ENCODE measurements around the gene DDX1. TPM values are rescaled to one million over a fixed set of nuclear protein-coding genes. Genes with fewer than 3 reads are reported as not detected.

DDX1 gene
- total RNA-seq, 4 donors from 2014 or later, result 63.0 to 85.6 (median 75.2) TPM

DNA sequence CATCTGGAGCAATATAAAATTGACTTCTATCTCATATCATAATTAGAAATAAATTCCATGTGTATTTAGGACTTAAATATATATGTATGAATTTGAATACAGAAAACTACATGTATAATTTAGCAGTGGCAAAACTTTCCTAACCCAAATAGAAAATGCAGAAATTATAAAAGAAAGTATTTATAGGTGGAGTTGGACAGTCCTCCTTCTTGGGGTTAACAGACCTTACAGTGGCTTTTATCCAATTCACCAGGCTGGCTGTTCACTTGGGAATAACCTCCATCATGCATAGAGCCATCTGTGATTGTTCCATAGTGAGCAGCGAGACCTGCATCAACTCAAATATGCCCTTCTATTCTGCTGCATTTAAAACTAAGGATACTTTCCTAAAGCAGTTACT, 8.3 kb downstream of the DDX1 start:
- Histone ChIP-seq H3K4me3 (replicated peaks in 1 of 3) (no peak overlapping the region), H3K36me3 (peaks cover 80 to 91% of the 10 kb centered on the region in 2 donors), H3K27me3 (no peaks in the 10 kb centered on the region), H3K27ac (no peak overlapping the region), H3K9me3 (no peaks in the 10 kb centered on the region), H3K4me1 (no peaks in the 10 kb centered on the region)
- DNase-seq, result no peak
- 92 to 100% methylated on average over 1 of the region's 1 CpG for WGBS, 2 donors
- intact Hi-C loops (cut with DNase I), result no loop called here
- TF ChIP-seq POLR2A (IDR thresholded peaks at IDR 0.05) (no peak), CTCF (IDR thresholded peaks at IDR 0.05) (no peak)

GRCh38 chr2:15601681-15602080, 10.0 kb downstream of the DDX1 start:
- Histone ChIP-seq H3K27ac (no peak overlapping the region), H3K4me3 (replicated peaks in 1 of 3) (no peak overlapping the region), H3K4me1 (no peaks in the 10 kb centered on the region), H3K27me3 (no peaks in the 10 kb centered on the region), H3K36me3 (peaks cover 84 to 93% of the 10 kb centered on the region in 2 donors), H3K9me3 (no peaks in the 10 kb centered on the region)
- TF ChIP-seq POLR2A (IDR thresholded peaks at IDR 0.05), result no peak
- TF ChIP-seq CTCF (IDR thresholded peaks at IDR 0.05), result no peak
- WGBS, 2 donors, result 96 to 98% methylated on average over 1 of the region's 1 CpG
- intact Hi-C loops (cut with DNase I), result no loop called here
- DNase-seq, result no peak

GRCh38 chr2:15602393-15602792, 10.7 kb downstream of the DDX1 start:
- Histone ChIP-seq H3K9me3 (no peaks in the 10 kb centered on the region), H3K4me3 (replicated peaks in 1 of 3) (no peak overlapping the region), H3K4me1 (no peaks in the 10 kb centered on the region), H3K36me3 (peaks cover 84 to 93% of the 10 kb centered on the region in 2 donors), H3K27me3 (no peaks in the 10 kb centered on the region), H3K27ac (no peak overlapping the region)
- intact Hi-C loops (cut with DNase I), result no loop called here
- 92 to 93% methylated on average over 8 of the region's 8 CpGs for WGBS, 2 donors
- no peak for DNase-seq
- no peak for TF ChIP-seq CTCF (IDR thresholded peaks at IDR 0.05)

GRCh38 chr2:15603044-15603765, 11.5 kb downstream of the DDX1 start:
- H3K9me3 ChIP-seq, result no peaks in the 10 kb centered on the region
- intact Hi-C loops (cut with DNase I), result no loop called here
- TF ChIP-seq POLR2A (IDR thresholded peaks at IDR 0.05), result no peak
- TF ChIP-seq CTCF (IDR thresholded peaks at IDR 0.05), result no peak
- WGBS, 2 donors, result 92 to 95% methylated on average over 3 of the region's 3 CpGs
- H3K4me3 ChIP-seq (replicated peaks in 1 of 3), result no peak overlapping the region
- no peaks in the 10 kb centered on the region for H3K27me3 ChIP-seq
- DNase-seq, result no peak
- H3K4me1 ChIP-seq, result no peaks in the 10 kb centered on the region
- H3K27ac ChIP-seq, result no peak overlapping the region
- H3K36me3 ChIP-seq, result peaks cover 87 to 93% of the 10 kb centered on the region in 2 donors

DNA sequence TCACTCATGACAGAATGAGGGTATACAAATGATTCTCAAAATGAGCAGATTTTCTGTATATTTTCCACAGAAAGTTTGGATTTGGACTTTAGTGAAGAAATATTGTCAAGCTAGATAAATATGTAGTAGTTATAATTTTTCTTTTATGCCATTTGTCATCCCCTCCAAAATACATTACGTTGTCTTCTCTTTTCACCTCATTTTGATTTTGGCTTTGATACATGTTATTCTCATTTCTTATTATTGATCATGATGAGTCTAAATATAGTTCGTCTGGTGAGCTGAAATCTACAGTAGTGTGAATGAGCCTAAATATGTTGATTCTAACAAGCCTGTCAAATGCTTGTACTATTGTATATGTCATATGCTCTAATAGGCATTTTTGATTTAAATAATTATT, 12.3 kb downstream of the DDX1 start:
- H3K4me3 ChIP-seq (replicated peaks in 1 of 3), result no peak overlapping the region
- H3K9me3 ChIP-seq, result no peaks in the 10 kb centered on the region
- no peaks in the 10 kb centered on the region for H3K27me3 ChIP-seq
- no peaks in the 10 kb centered on the region for H3K4me1 ChIP-seq
- intact Hi-C loops (cut with DNase I), result no loop called here
- H3K36me3 ChIP-seq, result peaks cover 88 to 91% of the 10 kb centered on the region in 2 donors
- DNase-seq, result no peak
- no peak overlapping the region for H3K27ac ChIP-seq
- WGBS, 2 donors, result 94 to 99% methylated on average over 2 of the region's 2 CpGs
- no peak for TF ChIP-seq POLR2A (IDR thresholded peaks at IDR 0.05)
- TF ChIP-seq CTCF (IDR thresholded peaks at IDR 0.05), result no peak
